ENCODE results near the gene BRPF3. TPM values are rescaled to one million over a fixed set of nuclear protein-coding genes. Genes with fewer than 3 reads are reported as not detected.
A peak's percentile ranks its signal among the peaks of the same experiment; 100 is the strongest.

Gene BRPF3
- total and polyA plus RNA-seq, 2 donors (not counting 3 experiments of a cell fraction or from before 2014, with no cell fraction given), result 30.5 to 35.7 TPM

GRCh38 chr6:36187446-36187845, 9.1 kb upstream of the BRPF3 start:
- POLR2A ChIA-PET, result no interaction called here
- no peaks in the 10 kb centered on the region for H3K4me1 ChIP-seq (ENCODE audit: control insufficient read depth, extremely low read depth, insufficient read depth, low read length)
- DNase-seq (ENCODE audit: low read depth, low spot score), result peak; percentile 10

More at GRCh38 chr6:36187446-36187845, 9.1 kb upstream of the BRPF3 start:
- CTCF ChIA-PET, result interaction anchor here (1.8 kb wide), 1 partner anchor 56 kb away, joined by 4 read pairs; no protein-coding TSS in a partner anchor
- Histone ChIP-seq H2AFZ (ENCODE audit: low read depth, low read length) (peak overlapping the region; percentile 22), H3K4me3 (replicated peaks in 1 of 3; ENCODE audit: insufficient read depth in 1 of 3, low read depth in 1 of 3, low read length in 3 of 3) (no peak overlapping the region), H3K36me3 (ENCODE audit: control insufficient read depth in 2 of 2, extremely low read depth in 1 of 2, insufficient read depth in 2 of 2, low read length in 2 of 2) (no peaks in the 10 kb centered on the region), H3K9me3 (replicated peaks; ENCODE audit: control insufficient read depth, insufficient read depth, low read length) (no peaks in the 10 kb centered on the region), H3K9me1 (replicated peaks; ENCODE audit: control insufficient read depth, extremely low read depth, insufficient read depth, low read length) (no peaks in the 10 kb centered on the region), H3K79me2 (ENCODE audit: control insufficient read depth, insufficient read depth, low read length) (no peaks in the 10 kb centered on the region), H3K27me3 (ENCODE audit: control insufficient read depth in 2 of 2, insufficient read depth in 2 of 2, low read length in 2 of 2) (no peaks in the 10 kb centered on the region), H3K9ac (replicated peaks; ENCODE audit: extremely low read depth, insufficient read depth, low read length) (no peak overlapping the region), H3K27ac (ENCODE audit: insufficient read depth, low read depth, low read length) (no peak overlapping the region), H3K4me2 (ENCODE audit: insufficient read depth, low read length) (no peak overlapping the region), H4K20me1 (replicated peaks; ENCODE audit: control insufficient read depth, extremely low read depth, insufficient read depth, low read length) (no peaks in the 10 kb centered on the region)
- BruUV-seq (replicated peaks), result no TSS peak
- intact Hi-C loops (cut with micrococcal nuclease) (no loop called here), dilution Hi-C loops (cut with MboI; ENCODE audit: extremely low pct_ligation_motif_present, low sequenced_read_pairs) (no loop called here)
- no peak for FAIRE-seq
- TF ChIP-seq FOS (IDR thresholded peaks at IDR 0.05; ENCODE audit: borderline replicate concordance, insufficient read depth, low read length) (no peak), EZH2 (IDR thresholded peaks at IDR 0.05; ENCODE audit: borderline replicate concordance, low read depth, low read length, severe bottlenecking) (no peak), POLR2AphosphoS5 (IDR thresholded peaks at IDR 0.05; ENCODE audit: insufficient read depth, low read depth, low read length) (no peak), GATA2 (IDR thresholded peaks at IDR 0.05; ENCODE audit: insufficient read depth, insufficient read length, low read depth, low read length) (no peak), JUN (IDR thresholded peaks at IDR 0.05; ENCODE audit: borderline replicate concordance, insufficient read depth, insufficient read length, low read depth) (no peak), MYC (IDR thresholded peaks at IDR 0.05; ENCODE audit: low read depth, low read length) (no peak), CTCF (IDR thresholded peaks at IDR 0.05; ENCODE audit: extremely low read depth in 1 of 2, insufficient read depth in 1 of 2, low read depth in 1 of 2, low read length in 2 of 2) (no peak), POLR2A (IDR thresholded peaks at IDR 0.05; ENCODE audit: low read depth, low read length) (no peak)
- TF ChIP-seq, protein P1, sequence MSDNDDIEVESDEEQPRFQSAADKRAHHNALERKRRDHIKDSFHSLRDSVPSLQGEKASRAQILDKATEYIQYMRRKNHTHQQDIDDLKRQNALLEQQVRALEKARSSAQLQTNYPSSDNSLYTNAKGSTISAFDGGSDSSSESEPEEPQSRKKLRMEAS (IDR thresholded peaks at IDR 0.05; ENCODE audit: insufficient read depth, insufficient read length), result no peak

All from endothelial cell of umbilical vein (primary cell).